HepG2 (cell line): Measurements from ENCODE around the gene CEP97. TPM values are rescaled to one million over a fixed set of nuclear protein-coding genes. Genes with fewer than 3 reads are reported as not detected.

Source experiments
- ARNT ChIP-seq: fragments of 450-650 bp; IDR thresholded peaks from 2 replicates; pipeline ENCODE4 v1.6.1; 2017
- BRF2 ChIP-seq: sonication (generic); formaldehyde crosslinking; IDR thresholded peaks from 2 replicates; pipeline ENCODE4 v1.8.1; 2022; ENCODE audit warnings: mild to moderate bottlenecking, missing genetic modification reagents
- ELF4 ChIP-seq: sonication (generic); formaldehyde crosslinking; IDR thresholded peaks from 2 replicates; pipeline ENCODE4 v1.5.0; 2020; ENCODE audit warnings: missing genetic modification reagents, mild to moderate bottlenecking, moderate library complexity, borderline replicate concordance
- EP300 ChIP-seq, 3 experiments: sonication (generic) in 1 of 3; formaldehyde crosslinking in 1 of 3; IDR thresholded peaks; 2 replicates each; pipeline versions ENCODE4 v1.5.1 to v1.6.1; 2011 to 2020; ENCODE audit warnings: low read depth in 2 of 3, low read length in 2 of 3, borderline replicate concordance in 1 of 3, improper control_type of control experiment in 1 of 3, mild to moderate bottlenecking in 1 of 3, missing genetic modification reagents in 1 of 3, moderate library complexity in 1 of 3
- FOXJ3 ChIP-seq: sonication (generic); formaldehyde crosslinking; IDR thresholded peaks from 2 replicates; pipeline ENCODE4 v1.4.0; 2020; ENCODE audit warnings: missing genetic modification reagents, mild to moderate bottlenecking, borderline replicate concordance
- GLI4 ChIP-seq: sonication (generic); formaldehyde crosslinking; IDR thresholded peaks from 2 replicates; pipeline ENCODE4 v1.5.1; 2020; ENCODE audit warnings: missing genetic modification reagents, mild to moderate bottlenecking, moderate library complexity, borderline replicate concordance
- HBP1 ChIP-seq: IDR thresholded peaks from 2 replicates; pipeline ENCODE4 v1.6.1; 2016; ENCODE audit warnings: low read depth, control low read depth
- IKZF5 ChIP-seq: IDR thresholded peaks from 2 replicates; pipeline ENCODE4 v1.6.1; 2018; ENCODE audit warnings: missing genetic modification reagents, mild to moderate bottlenecking, missing compliant biosample characterization
- ISX ChIP-seq: sonication (generic); formaldehyde crosslinking; conservative IDR thresholded peaks from 2 replicates; pipeline ENCODE4 v1.5.0; 2020; ENCODE audit warnings: missing genetic modification reagents
- MYC ChIP-seq: sonication (generic); formaldehyde crosslinking; IDR thresholded peaks from 2 replicates; pipeline ENCODE4 v1.9.0; 2021; ENCODE audit warnings: missing genetic modification reagents, borderline replicate concordance
- NFRKB ChIP-seq: fragments of 450-650 bp; IDR thresholded peaks from 2 replicates; pipeline ENCODE4 v1.6.1; 2017
- NFYC ChIP-seq: IDR thresholded peaks from 2 replicates; pipeline ENCODE4 v1.6.1; 2016; ENCODE audit warnings: missing genetic modification reagents, missing compliant biosample characterization
- NKX3-1 ChIP-seq: sonication (generic); formaldehyde crosslinking; IDR thresholded peaks from 2 replicates; pipeline ENCODE4 v1.5.0; 2020; ENCODE audit warnings: missing genetic modification reagents
- REPIN1 ChIP-seq: sonication (generic); formaldehyde crosslinking; IDR thresholded peaks from 2 replicates; pipeline ENCODE4 v1.8.0; 2022; ENCODE audit warnings: missing genetic modification reagents, low read depth, mild to moderate bottlenecking, borderline replicate concordance
- RFX5 ChIP-seq: IDR thresholded peaks from 2 replicates; pipeline ENCODE4 v1.6.1; 2011; ENCODE audit warnings: low read depth, low read length, improper control_type of control experiment
- SALL1 ChIP-seq: sonication (generic); formaldehyde crosslinking; IDR thresholded peaks from 2 replicates; pipeline ENCODE4 v1.8.0; 2022; ENCODE audit warnings: mild to moderate bottlenecking, missing genetic modification reagents
- SOX13 ChIP-seq, 3 experiments: fragments of 450-650 bp in 1 of 3; sonication (generic) in 1 of 3; formaldehyde crosslinking in 1 of 3; IDR thresholded peaks in 2 of 3; conservative IDR thresholded peaks in 1 of 3; 2 replicates each; pipeline versions ENCODE4 v1.5.0 to v1.6.1; 2016 to 2020; ENCODE audit warnings: antibody characterized with exemption in 1 of 3, mild to moderate bottlenecking in 1 of 3, missing compliant biosample characterization in 1 of 3, missing genetic modification reagents in 1 of 3, moderate library complexity in 1 of 3
- WIZ ChIP-seq: sonication (generic); formaldehyde crosslinking; IDR thresholded peaks from 2 replicates; pipeline ENCODE4 v1.5.1; 2020; ENCODE audit warnings: mild to moderate bottlenecking, missing genetic modification reagents
- ZFP1 ChIP-seq: IDR thresholded peaks from 2 replicates; pipeline ENCODE4 v1.6.1; 2016
- ZNF121 ChIP-seq: sonication (generic); formaldehyde crosslinking; IDR thresholded peaks from 2 replicates; pipeline ENCODE4 v1.5.0; 2020; ENCODE audit warnings: mild to moderate bottlenecking, missing genetic modification reagents
- ZNF317 ChIP-seq: sonication (generic); formaldehyde crosslinking; IDR thresholded peaks from 2 replicates; pipeline ENCODE4 v1.5.0; 2020; ENCODE audit warnings: mild to moderate bottlenecking, missing genetic modification reagents
- ZNF766 ChIP-seq: sonication (generic); formaldehyde crosslinking; IDR thresholded peaks from 2 replicates; pipeline ENCODE4 v1.5.0; 2020; ENCODE audit warnings: missing genetic modification reagents, borderline replicate concordance
- ZNF784 ChIP-seq: sonication (generic); formaldehyde crosslinking; IDR thresholded peaks from 2 replicates; pipeline ENCODE4 v1.5.1; 2020; ENCODE audit warnings: missing genetic modification reagents, mild to moderate bottlenecking, borderline replicate concordance
- polyA plus RNA-seq, 8 experiments: library from polyadenylated mRNA; depleted of rRNA in 3 of 8; stranded (reverse) in 7 of 8; unstranded in 1 of 8; fragments of >200 nt; fragmentation: Illumina TruSeq in 4 of 8; extraction: Trizol in 4 of 8; gene quantifications; 2 replicates each; pipeline versions ENCODE4 v1.2.1 to v1.2.3, GENCODE V29; 2011 to 2016; ENCODE audit warnings: low read depth in 4 of 8, missing spikeins in 1 of 8, mixed read lengths in 1 of 8; ENCODE audit not compliant: insufficient read depth in 1 of 8
- total RNA-seq, 5 experiments: library from RNA; depleted of rRNA; stranded (reverse); fragments of >200 nt; fragmentation: Illumina TruSeq; extraction: Trizol; gene quantifications; 2 replicates each; pipeline ENCODE4 v1.2.3, GENCODE V29; 2016; ENCODE audit warnings: low read depth in 1 of 5
- TF ChIP-seq, protein P1 (sequence below), 2 experiments: fragments of 450-650 bp in 1 of 2; sonication (generic) in 1 of 2; formaldehyde crosslinking; IDR thresholded peaks; 2 replicates each; pipeline versions ENCODE4 v1.5.0 to v1.8.0; 2020 to 2022; ENCODE audit warnings: mild to moderate bottlenecking in 1 of 2, missing genetic modification reagents in 1 of 2

CEP97 gene
- total and polyA plus RNA-seq, 2 of the 13 experiments (the other 11 are each of a cell fraction or from before 2014, with no cell fraction given), result 0.99 to 6.5 TPM

DNA sequence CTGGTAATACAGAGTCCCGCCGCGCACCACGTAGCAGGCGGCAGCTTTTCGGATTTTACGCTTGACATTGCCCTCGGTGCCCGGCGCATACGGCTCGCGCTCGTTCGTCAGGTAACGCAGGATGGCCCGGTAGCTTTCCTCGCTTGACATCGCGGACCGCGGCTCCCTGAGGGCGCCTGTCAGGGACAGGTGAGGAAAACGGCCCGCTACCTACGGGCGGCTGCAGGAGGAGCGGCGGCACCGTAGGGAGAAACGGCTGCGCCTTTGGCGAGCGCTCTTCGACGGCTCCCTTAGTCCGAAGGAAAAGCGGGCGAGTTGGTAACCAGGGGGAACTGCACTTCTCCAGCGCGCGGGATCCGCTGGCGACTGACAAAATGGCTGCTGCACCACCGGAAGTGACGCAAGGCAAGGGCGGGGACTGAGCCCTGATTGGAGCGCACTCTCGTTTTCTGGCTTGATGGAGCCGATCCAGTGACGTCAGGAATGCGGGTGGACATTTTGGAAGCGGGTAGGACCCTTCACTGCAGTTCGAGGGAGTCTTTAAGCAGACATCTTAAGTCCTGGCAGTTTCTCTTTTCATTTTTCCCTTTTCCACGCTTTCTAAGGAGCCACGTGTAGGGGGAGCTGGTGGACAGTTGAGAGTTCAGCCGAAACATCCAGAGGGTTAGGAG is 47.5 kb upstream of the CEP97 start, which contains the start of gene ZBTB11 (continued):
- TF ChIP-seq REPIN1 (CRISPR knock-in tag), result 0 out of 2 replicates have a peak, but pooled peaks have one; percentile 26
- peak; percentile 73; the same call in 1 of the 2 replicates for TF ChIP-seq FOXJ3 (CRISPR knock-in tag)
- no peak for TF ChIP-seq WIZ (CRISPR knock-in tag)
- TF ChIP-seq MYC (CRISPR knock-in tag), result peak; percentile 72
- TF ChIP-seq IKZF5 (CRISPR knock-in tag), result peak; percentile 31; the same call in 1 of the 2 replicates
- no peak for TF ChIP-seq SOX13 (IDR thresholded peaks at IDR 0.05)
- TF ChIP-seq SOX13 (CRISPR knock-in tag; conservative IDR thresholded peaks at IDR 0.05 in 1 of 2, IDR thresholded peaks at IDR 0.05 in 1 of 2), result peak in 1 of 2 experiments; percentile 25; a peak in 1 of 4 replicates
- no peak; the same call in 1 of the 2 replicates for TF ChIP-seq ZNF766 (CRISPR knock-in tag)
- TF ChIP-seq ZNF784 (CRISPR knock-in tag), result 0 out of 2 replicates have a peak, but pooled peaks have one; percentile 41
- 0 out of 2 replicates have a peak, but pooled peaks have one; percentile 54 for TF ChIP-seq ZFP1 (CRISPR knock-in tag)
- TF ChIP-seq, protein P1, sequence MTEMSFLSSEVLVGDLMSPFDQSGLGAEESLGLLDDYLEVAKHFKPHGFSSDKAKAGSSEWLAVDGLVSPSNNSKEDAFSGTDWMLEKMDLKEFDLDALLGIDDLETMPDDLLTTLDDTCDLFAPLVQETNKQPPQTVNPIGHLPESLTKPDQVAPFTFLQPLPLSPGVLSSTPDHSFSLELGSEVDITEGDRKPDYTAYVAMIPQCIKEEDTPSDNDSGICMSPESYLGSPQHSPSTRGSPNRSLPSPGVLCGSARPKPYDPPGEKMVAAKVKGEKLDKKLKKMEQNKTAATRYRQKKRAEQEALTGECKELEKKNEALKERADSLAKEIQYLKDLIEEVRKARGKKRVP (CRISPR knock-in tag; IDR thresholded peaks at IDR 0.05), result no peak
- peak; percentile 49; the same call in 1 of the 2 replicates for TF ChIP-seq ZNF317
- TF ChIP-seq EP300 (IDR thresholded peaks at IDR 0.05; ENCODE audit: low read depth in 2 of 2, low read length in 2 of 2), result no peak
- TF ChIP-seq EP300 (CRISPR knock-in tag; IDR thresholded peaks at IDR 0.05; ENCODE audit: borderline replicate concordance), result no peak
- TF ChIP-seq ZNF121, result no peak
- peak; percentile 44; the same call in 1 of the 2 replicates for TF ChIP-seq NFRKB
- no peak for TF ChIP-seq BRF2 (CRISPR knock-in tag)
- TF ChIP-seq RFX5, result peak; percentile 74; the same call in 1 of the 2 replicates
- peak; percentile 75 for TF ChIP-seq SALL1
- no peak for TF ChIP-seq ELF4
- no peak for TF ChIP-seq ARNT
- TF ChIP-seq GLI4 (CRISPR knock-in tag), result 0 out of 2 replicates have a peak, but pooled peaks have one; percentile 23
- 0 out of 2 replicates have a peak, but pooled peaks have one; percentile 15 for TF ChIP-seq HBP1 (CRISPR knock-in tag)
- TF ChIP-seq ISX (CRISPR knock-in tag), result no peak
- peak; percentile 89 for TF ChIP-seq NFYC (CRISPR knock-in tag)
- TF ChIP-seq NKX3-1 (CRISPR knock-in tag), result no peak
